CD4-positive, alpha-beta T cell treated with Interleukin-15 for 4 hours (primary cell): ENCODE measurements around the gene FAM240A.

Source experiments
- DNase-seq: peaks from one replicate; pipeline ENCODE4 v3.0.0-alpha.2; 2020; ENCODE audit warnings: low spot score

FAM240A gene

DNA sequence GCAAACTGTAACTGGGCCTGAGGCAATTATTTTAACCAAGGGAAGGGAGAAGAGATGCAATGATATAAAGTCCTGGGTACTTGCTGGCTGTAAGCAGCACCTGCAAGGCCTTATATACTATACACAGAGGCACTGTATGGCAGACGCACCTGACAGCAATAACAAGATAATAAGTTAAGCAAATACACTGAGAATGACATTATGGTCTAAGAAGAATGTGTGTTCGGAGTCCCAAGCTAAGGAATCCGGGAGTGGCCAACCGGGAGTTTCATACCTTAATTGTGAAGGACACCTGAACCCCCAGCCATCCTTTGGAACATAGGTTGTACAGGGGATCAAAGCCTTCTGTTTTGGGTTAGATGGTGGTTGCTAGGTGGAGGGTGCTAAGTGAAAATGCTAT is 13.7 kb downstream of the FAM240A start:
- DNase-seq = no peak

DNA sequence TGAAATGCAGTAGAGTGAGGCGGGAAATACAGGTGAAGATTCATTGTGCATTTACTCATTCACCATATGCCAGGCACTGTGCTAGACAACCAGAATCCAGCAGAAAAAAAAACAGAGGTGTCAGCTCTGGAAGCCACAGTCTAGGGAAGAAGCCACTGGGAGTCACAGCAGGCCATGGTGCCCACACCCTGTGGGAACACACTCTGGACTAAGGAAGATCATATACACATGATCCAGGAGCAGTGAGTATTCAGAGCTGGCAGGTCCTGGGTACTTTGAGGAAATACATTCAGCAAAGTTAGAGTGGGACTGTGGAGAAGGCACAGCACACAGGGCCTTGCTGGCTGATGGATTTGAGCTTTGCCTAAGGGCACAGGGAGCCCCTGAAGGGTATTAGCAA is 14.8 kb downstream of the FAM240A start:
- no peak for DNase-seq

DNA sequence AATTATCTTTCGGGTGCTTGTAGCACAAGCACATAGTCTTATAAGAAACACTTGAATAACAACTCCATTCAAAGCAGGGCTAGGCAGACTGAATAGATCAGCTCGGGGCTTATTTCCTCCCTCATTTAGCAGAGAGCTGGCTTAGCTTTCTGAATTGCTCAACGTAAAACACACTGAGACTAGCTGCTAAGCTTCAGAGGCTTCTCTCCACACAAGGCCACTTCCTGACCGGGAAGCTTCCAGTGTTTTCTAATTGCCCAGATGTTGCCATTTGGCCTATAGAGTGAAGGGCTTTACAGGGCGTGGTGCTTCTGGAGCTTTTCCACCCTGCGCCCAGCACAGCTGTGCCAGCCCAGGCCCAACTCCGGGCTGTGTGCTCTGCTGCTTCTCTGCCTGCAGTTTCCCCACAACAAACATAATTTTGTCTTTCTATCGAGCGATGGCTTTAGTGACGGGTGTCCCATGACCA is 16.6 kb downstream of the FAM240A start:
- no peak for DNase-seq

DNA sequence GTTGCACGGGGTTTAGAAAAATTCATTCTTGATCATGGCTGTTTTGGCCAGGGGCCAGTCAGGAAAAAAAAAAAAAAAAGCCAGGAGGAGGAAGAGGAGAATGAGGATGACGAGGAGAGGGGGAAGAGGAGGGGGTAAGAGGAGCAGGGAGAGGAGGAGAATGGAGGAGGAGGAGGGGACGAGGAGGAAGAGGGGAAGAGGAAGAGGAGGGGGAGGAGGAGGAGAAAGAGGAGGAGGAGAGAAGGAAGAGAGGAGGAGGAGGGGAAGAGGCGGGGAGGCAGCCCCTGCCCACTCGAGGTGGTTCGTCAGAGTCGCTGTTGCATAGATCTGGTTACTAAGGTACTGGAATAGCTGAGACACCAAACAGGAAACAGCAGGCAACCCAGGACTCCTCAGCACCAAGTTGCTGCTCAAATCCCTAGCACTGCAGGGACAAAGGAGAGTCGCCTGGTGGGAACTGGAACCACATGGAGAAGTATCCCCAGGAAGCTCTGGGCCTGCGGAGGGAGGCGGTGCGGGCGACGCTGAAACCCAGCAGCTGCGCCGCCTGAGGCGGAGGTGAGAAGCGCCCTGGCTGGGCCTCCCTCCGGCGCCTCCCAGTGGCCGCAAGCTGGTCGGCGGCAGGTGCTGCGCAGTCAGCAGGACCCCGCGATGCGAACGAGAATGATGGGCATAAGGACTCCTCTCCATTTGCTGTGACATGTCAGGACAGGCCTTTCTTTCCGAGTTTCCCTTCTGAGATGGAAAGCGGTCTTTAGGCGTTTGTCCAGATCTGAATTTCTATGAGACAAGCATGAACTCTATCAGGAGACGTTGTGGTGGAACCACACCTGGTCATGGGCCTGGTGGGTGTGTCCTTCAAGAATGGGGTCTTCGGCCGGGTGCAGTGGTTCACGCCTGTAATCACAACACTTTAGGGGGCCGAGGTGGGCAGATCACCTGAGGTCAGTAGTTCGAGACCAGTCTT is 17.5 kb downstream of the FAM240A start:
- peak; percentile 72 for DNase-seq

DNA sequence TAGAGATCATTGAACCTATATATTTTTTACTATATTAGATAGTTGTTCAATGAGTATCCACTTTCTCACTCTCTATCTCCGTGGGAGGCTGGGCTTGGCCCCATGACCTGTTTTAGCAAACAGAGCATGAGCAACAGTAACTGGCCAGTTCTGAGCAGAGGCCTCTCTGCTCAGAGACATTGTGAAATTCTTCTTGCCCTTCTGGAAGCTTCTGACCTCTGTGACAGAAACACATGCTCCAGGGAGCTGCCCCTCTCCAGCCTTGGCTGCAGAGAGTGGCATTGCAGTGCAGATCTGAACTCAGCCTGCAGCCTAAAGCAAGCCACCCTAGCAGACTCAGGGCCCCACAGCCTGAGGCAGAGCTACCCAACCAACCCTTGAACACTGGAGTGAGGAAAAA is 20.5 kb downstream of the FAM240A start:
- no peak for DNase-seq

DNA sequence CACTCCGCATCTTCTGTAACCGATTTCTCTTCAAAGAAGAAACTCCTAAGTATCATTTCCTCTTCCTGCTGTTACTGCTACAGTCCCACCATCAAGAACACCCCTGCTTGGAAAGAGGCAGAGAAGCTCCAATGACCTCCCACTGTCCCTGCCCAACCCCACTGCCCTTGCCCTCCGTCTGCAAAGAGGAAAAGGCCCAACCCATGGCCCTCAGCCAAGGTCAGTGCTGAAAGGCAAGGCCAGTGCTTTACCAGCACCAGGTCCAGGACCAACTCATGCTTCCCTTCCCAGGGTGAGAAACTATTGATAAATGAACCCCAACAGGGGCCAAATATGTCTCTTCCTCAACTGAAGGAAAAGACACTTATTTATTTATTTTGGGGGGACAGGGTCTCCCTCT is 22.5 kb downstream of the FAM240A start:
- DNase-seq = no peak

DNA sequence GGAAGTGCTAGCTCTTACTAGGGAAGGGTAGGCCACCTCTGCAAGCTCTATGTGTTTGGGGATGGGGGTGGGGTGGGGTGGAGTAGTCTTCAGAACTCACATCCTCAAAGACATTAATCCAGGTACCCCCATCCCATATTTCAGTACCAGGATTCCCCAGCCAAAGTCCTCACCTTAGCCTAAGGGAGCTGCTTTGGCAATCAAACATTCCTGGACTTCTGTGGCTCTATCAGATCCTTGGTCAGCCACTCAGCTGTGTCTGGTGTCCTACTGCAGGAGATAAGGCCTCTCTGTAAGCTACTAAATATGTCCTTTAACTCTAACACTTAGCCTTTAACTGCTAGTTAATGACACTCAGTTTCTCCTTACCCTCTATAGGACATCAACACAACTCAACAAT is 26.9 kb downstream of the FAM240A start:
- no peak for DNase-seq

DNA sequence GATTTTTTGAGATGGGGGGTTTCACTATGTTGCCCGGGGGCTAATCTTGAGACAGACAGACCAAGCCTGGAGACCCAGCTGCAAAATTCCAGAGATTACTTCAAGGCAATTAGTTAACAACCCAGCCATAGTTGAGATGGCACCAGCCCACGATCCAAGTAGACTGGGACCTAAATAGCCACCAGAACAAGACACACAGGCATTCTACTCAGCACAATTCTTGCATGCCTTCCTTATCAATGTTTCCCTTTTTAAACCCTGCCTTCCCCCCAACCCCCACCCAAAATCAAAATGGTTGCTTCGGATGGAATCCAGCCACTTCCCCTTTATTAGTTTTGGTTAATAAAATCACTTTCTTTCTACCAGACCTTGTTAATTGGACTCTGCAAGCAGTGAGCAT is 28.6 kb downstream of the FAM240A start:
- no peak for DNase-seq

DNA sequence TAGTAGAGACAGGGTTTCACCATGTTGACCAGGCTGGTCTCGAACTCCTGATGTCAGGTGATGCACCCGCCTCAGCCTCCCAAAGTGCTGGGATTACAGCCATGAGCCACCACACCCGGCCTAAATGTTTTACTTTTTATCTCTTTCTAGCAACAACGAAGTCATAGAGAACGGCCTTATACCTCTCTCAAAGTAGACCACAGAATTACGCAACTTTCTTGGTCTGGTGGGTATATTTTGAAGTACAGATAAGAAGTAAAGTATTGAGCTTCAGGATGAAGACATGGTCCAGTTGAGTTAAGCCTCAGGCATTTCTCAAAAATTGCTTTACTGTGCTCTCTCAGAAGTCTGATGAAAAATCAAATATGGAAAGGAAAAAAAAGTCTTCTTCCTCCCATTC is 30.6 kb downstream of the FAM240A start:
- no peak for DNase-seq

DNA sequence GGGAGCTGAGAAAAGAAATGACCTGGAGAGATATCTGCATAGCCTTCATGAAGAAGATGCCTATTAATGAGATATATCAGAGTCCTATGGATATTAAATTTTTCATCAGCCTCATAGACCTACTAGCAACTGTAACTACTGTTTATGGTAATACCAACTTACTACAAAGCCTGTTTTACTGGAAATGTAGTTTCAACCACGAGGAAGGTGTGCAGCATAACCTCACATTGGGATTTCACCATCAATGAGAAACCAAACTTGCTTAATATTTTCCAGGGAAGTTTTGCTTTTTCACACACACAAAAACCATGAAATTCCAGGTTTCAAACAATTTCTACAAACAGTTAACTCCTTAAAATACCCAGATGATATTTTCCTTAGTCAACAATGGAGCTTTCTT is 31.4 kb downstream of the FAM240A start:
- no peak for DNase-seq

DNA sequence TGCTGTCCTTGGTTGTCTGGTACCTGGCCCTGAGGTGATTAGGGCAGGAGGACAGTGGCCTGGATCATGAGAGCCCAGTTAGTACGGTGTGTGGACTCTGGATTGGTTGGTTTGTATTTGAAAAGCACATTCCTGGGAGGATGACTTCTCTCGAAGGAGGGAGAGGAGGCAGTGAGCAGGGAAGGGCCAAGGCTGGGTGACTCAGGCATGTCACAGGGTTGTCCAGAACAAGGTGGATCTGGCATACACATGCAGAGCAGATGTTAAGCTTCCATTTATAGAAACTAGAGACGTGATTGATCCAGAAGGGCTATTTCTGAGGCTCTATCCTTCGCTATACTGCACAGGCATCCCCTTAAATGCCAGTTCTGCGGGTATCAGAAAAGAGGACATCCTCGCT is 34.4 kb downstream of the FAM240A start:
- no peak for DNase-seq

DNA sequence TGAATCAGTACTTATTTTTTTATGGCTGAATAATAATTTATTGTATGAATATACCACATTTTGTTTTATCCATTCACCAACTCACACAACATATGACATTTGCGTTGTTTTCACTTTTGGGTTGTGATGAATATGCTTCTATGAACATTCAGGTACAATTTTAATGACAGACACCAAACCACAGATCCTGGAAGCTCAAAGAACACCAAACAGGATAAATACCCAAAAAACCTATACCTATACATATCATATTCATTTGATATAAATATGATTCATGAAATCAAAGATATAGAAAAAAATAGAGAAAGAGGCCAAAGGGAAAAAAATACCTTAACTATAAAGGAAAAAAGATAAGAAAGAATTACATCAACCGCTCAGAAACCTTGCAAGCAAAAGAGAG is 35.8 kb downstream of the FAM240A start:
- DNase-seq = no peak

DNA sequence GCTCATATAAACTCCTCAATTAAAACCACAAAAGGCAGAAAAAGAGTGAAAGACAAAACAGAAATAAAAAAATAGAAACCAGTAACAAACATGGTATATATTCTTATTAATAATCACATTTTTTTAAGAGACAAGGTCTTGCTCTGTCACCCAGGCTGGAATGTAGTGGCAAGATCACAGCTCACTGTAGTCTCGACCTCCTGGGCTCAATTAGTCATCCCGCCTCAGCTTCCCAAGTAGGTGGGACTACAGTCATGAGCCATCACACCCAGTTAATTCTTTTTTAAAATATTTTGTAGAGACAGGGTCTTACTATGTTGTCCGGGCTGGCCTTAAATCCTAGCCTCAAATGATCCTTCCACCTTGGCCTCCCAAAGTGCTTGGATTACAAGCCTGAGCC is 37.1 kb downstream of the FAM240A start:
- DNase-seq = no peak

DNA sequence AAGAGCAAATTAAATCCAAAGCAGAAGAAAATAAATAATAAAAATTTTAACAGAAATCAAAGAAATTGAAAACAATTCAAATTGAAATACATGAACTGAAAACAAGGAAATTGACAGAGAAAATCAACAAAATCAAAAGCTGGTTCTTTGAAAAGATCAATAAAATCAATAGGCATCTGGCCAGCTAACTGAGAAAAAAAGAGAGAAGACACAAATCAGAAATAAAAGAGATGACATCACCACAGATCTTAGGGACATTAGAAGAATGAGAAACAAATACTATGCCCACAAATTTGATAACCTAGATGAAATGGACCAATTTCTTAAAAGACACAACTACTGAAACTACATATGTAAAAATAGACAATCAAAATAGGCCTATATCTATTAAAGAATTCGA is 38.8 kb downstream of the FAM240A start:
- no peak for DNase-seq

DNA sequence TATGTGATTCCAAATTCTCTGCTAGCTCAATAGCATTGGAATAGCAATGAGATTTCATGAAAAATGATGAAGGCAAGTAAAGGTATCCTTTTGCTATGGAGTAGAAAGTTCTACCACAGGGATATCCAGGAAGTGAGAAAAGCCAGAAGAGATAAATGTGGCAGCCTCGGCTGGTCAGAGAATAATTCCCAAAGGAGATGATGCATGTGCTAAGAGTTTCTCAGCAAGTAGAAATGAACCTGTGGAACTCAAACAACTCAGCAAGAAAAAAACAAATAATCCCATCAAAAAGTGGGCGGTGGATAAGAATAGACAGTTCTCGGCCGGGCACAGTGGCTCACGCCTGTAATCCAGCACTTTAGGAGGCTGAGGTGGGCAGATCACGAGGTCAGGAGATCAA is 42.9 kb downstream of the FAM240A start:
- DNase-seq = no peak

DNA sequence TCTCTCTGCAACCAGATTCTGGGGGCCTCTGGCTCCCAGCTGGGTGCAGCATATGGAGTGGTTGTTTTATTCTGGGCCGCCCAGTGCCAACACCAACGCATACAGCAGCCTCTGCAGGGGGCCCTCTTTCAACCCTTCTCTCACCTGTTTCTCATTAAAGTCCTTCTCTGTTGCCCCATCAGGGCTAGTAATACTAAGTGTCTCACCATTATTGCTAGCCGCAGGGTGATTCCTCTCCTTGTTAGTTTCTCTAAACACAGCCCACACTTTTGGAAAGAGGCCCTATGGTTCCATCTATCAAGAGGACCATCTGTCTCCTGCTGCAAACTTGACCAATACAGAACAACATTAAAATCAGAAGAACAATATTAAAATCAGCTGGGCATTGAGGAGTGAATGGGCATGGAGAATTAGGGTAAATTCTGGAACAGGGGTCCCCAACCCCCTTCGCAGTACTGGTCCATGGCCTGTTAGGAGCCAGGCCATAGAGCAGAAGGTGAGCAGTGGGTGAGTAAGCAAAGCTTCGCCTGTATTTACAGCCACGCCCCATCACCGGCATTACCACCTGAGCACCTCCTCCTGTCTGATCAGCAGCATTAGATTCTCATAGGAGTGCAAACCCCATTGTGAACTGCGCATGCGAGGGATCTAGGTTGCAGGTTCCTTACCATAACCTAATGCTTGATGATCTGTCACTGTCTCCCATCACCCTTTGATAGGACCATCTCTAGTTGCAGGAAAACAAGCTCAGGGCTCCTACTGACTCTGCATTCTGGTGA is 44.6 kb downstream of the FAM240A start:
- no peak for DNase-seq

DNA sequence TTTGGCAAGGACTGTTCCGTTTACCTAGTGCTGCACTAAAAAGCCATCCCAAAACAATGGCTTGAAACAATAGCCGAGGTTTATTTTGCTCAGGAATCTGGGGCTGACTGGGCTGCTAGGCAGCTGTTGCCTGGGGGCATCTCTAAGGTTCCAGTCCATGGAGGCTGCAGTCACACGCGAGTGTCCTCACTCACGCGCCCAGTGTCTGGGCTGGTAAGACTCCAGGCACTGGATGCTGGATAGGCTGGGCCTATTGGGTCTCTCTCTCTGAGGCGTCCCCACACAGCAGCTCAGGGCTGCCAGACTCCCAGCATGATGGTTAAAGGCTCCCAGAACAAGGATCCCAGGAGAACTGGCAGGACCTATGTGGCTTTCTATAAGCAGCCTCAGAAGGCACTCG is 47.0 kb downstream of the FAM240A start:
- no peak for DNase-seq

DNA sequence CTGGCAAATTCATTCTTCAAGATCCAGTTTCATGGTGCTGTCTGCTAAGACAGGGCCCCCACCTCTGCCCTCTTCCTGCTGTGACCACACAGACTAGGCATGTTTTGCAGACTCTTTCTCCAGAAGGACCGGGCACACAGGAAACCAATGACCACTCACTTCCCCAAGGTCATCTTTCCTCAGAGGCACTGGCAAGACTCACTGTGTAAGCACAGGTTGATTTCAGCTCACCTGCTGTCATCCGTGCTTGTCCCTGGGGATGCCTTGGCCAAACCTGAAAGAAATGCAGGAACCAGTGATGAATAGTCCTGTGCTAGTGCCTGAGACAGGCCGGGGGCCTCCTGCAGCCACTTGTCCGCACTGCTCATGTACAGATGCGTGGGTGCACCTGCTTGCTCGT is 47.7 kb downstream of the FAM240A start:
- no peak for DNase-seq

DNA sequence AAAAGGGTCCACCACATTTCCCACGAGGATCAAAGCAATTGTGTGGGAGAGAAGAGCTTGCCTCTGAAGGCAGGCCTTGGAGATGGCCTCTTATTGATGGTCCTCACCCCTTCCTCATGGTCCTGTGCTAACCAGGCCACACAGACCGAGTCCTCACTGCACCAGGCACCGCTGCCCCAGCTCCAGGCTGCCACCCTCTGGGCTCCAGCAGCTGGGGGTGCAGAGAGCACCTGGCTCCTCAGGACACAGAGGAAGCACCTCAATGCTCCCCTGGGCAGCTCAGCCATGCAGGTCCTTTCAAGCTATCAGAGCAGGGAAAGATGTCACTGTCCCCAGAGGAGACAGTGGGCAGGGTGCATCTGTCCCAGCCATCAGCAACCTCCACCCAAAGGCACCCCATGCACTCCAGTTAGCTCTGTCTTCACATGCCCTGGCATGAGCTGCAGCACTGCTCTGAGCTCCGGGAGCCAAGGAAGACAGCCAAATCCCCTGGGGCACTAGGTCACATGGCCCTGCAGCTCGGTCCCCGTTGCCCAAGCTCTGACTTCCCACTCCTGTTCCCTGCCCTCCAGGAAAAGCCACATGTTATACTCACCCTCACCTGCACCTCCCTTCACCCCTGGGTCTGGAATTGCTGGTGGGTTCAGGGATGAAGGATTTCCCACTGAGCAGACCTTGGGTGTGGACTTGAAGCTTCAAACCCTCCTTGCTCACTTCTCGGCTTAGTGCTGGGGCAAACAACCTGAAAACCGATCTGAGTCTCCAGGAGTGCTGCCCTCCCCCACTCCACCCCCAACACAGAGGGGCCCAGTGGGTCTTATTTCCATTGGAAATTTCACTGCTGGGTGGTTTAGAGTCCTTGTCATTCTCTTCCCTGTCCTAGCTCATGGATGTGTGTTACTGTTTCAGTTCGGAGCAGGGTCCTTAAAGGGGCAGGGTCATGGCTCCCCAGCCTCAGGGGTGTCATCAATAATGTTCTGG is 48.5 kb downstream of the FAM240A start:
- no peak for DNase-seq

DNA sequence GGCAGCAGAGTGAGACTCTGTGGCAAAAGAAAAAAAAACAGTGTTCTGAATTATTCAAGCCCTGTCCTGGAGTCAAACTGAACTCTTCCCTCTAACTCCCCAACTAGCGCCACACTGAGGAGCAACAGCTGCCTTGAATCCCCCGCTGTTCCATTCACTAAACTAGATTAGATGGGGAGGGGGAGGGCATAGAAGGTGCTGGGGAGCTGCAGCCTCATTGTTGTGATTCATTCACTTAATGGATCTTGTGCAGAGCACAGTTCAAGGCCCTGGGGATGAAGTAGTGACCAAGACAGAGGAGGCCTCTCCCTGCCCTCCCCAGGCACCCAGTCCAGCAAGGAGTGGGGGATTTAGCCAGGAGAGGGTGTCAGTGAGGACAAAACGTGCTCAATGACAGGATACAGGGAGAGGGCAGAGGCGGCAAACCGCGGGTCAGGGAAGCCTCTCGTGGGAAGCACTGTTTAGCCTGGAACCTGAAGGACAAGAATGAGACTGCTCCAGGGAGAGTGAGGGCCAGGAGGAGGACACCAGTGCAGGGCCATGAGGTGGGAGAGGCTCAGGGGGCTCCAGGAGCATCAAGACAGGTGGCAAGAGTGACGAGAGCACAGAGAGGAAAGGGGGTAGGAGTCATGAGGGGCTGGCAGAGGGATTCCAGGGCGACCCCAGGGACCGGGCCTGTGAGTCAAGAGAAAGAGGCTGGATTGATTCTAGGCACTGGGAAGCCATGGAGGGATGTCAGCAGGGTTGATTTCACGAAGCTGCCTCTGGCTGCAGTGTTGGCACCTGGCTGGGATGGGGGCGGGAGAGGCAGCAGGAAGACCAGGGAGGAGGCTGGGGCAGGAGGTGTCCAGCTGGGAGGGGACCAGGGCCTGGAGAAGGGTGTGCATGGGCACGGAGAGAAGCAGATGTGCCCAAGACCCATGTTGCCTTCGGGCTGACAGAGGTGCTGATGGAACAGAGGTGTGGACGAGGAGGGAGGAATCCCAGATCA is 49.7 kb downstream of the FAM240A start:
- no peak for DNase-seq
